GM12878 (cell line): ENCODE data around the gene TRIM60. TPM values are rescaled to one million over a fixed set of nuclear protein-coding genes. Genes with fewer than 3 reads are reported as not detected.
"Not testable (repeated sequence)": the region's sequence is repeated elsewhere in the genome, so short reads cannot be mapped to it uniquely, and the experiment has no call there.

Source experiments
- ATAC-seq: fragments of 200-7000 bp; cut with Tn5 transposase; 3 replicates; pipeline ENCODE4 v1.9.1; 2020; ENCODE audit warnings: mild to moderate bottlenecking, moderate library complexity
- BruUV-seq: library from RNA; stranded (reverse); fragments of 400-500 nt; replicated peaks from 2 replicates; lab custom pipeline; 2021; lab: Mats Ljungman, UMichigan
- CTCF ChIA-PET: fragments of 300-600 bp; sonication (Branson Sonifier 250); formaldehyde crosslinking; extraction: SDS; loops from one replicate; lab custom pipeline; 2021; ENCODE audit warnings: inconsistent platforms; lab: Yijun Ruan, JAX
- POLR2A ChIA-PET: fragments of 350-600 bp; formaldehyde crosslinking; extraction: SDS; loops from one replicate; lab custom pipeline; 2021; ENCODE audit warnings: inconsistent platforms; lab: Charles Lee
- RAD21 ChIA-PET: fragments of 300-600 bp; sonication (Branson Sonifier 250); formaldehyde crosslinking; loops from one replicate; lab custom pipeline; 2023; ENCODE audit warnings: antibody characterized with exemption; ENCODE audit not compliant: unreplicated experiment; lab: Charles Lee
- SMC1A ChIA-PET: fragments of 300-600 bp; sonication (Branson Sonifier 250); formaldehyde crosslinking; loops from one replicate; lab custom pipeline; 2023; ENCODE audit not compliant: unreplicated experiment, uncharacterized antibody; lab: Charles Lee
- DNase-seq: peaks from one replicate; pipeline ENCODE4 v3.0.0-alpha.2; 2011; ENCODE audit warnings: low read depth, low spot score
- FAIRE-seq: peaks from 3 replicates; lab custom pipeline; 2011; peaks lifted over from hg19 to GRCh38; lab: Jason Lieb, UNC
- H2AFZ ChIP-seq: 2 replicates; pipeline ENCODE4 v1.6.0; 2011; ENCODE audit warnings: low read depth, low read length, control low read depth; ENCODE audit not compliant: control insufficient read depth
- H3K27ac ChIP-seq: 2 replicates; pipeline ENCODE4 v1.5.1; 2011; ENCODE audit warnings: control low read depth; ENCODE audit not compliant: control insufficient read depth, insufficient read depth
- H3K27me3 ChIP-seq, 2 experiments: replicated peaks in 1 of 2; 2 replicates each; pipeline versions ENCODE4 v1.6.0 to v1.6.1; 2011; ENCODE audit warnings: low read length in 1 of 2; ENCODE audit not compliant: control insufficient read depth in 2 of 2, insufficient read depth in 2 of 2
- H3K36me3 ChIP-seq, 2 experiments: 2 replicates each; pipeline ENCODE4 v1.5.1; 2011; ENCODE audit warnings: low read length in 1 of 2; ENCODE audit not compliant: control insufficient read depth in 2 of 2, insufficient read depth in 2 of 2
- H3K4me1 ChIP-seq: 2 replicates; pipeline ENCODE4 v1.6.1; 2011; ENCODE audit warnings: mild to moderate bottlenecking, low read length, moderate library complexity, mixed read lengths; ENCODE audit not compliant: control insufficient read depth, insufficient read depth
- H3K4me2 ChIP-seq: 2 replicates; pipeline ENCODE4 v1.6.0; 2011; ENCODE audit warnings: control low read depth; ENCODE audit not compliant: control insufficient read depth, insufficient read depth
- H3K4me3 ChIP-seq: fragments of 200-600 bp; sonication (generic); 2 replicates; pipeline ENCODE4 v1.5.1; 2016
- H3K79me2 ChIP-seq: 2 replicates; pipeline ENCODE4 v1.6.0; 2011; ENCODE audit warnings: low read length; ENCODE audit not compliant: control insufficient read depth, insufficient read depth
- H3K9ac ChIP-seq: 2 replicates; pipeline ENCODE4 v1.8.0; 2011; ENCODE audit warnings: low read length, control low read depth, mixed read lengths; ENCODE audit not compliant: control insufficient read depth, insufficient read depth
- H3K9me3 ChIP-seq: replicated peaks from 3 replicates; pipeline ENCODE4 v1.5.1; 2011; ENCODE audit warnings: mild to moderate bottlenecking, low read length; ENCODE audit not compliant: control insufficient read depth, insufficient read depth
- H4K20me1 ChIP-seq: 2 replicates; pipeline ENCODE4 v1.6.0; 2011; ENCODE audit not compliant: control insufficient read depth, insufficient read depth
- BACH1 ChIP-seq: fragments of 450-650 bp; IDR thresholded peaks from 2 replicates; pipeline ENCODE4 v1.6.1; 2017; ENCODE audit warnings: mild to moderate bottlenecking, borderline replicate concordance
- CEBPB ChIP-seq, 2 experiments: fragments of 150-350 bp in 1 of 2; IDR thresholded peaks; 2 replicates each; pipeline ENCODE4 v1.6.1; 2012 to 2014; ENCODE audit warnings: low read depth in 2 of 2, low read length in 2 of 2, borderline replicate concordance in 1 of 2, inconsistent platforms in 1 of 2
- CHD1 ChIP-seq: IDR thresholded peaks from 2 replicates; pipeline ENCODE4 v1.6.1; 2012; ENCODE audit warnings: low read depth, low read length, improper control_type of control experiment
- FOS ChIP-seq: IDR thresholded peaks from 3 replicates; pipeline ENCODE4 v1.6.1; 2011; ENCODE audit warnings: borderline replicate concordance; ENCODE audit not compliant: insufficient read length; ENCODE audit errors: extremely low read depth
- GATAD2B ChIP-seq: fragments of 450-650 bp; conservative IDR thresholded peaks from 2 replicates; pipeline ENCODE4 v1.6.1; 2017; ENCODE audit warnings: low read depth, mild to moderate bottlenecking, moderate library complexity
- HSF1 ChIP-seq: fragments of 150-350 bp; IDR thresholded peaks from 2 replicates; pipeline ENCODE4 v1.6.1; 2014; ENCODE audit warnings: mild to moderate bottlenecking, low read depth, low read length
- LARP7 ChIP-seq: fragments of 450-650 bp; IDR thresholded peaks from 2 replicates; pipeline ENCODE4 v1.6.1; 2017; ENCODE audit warnings: mild to moderate bottlenecking
- NR2C2 ChIP-seq: IDR thresholded peaks from 2 replicates; pipeline ENCODE4 v1.6.1; 2011; ENCODE audit warnings: borderline replicate concordance, low read depth; ENCODE audit not compliant: control insufficient read depth, insufficient read length
- PAX5 ChIP-seq: IDR thresholded peaks from 2 replicates; pipeline ENCODE4 v1.6.1; 2011; ENCODE audit warnings: low read depth, low read length, borderline replicate concordance
- PAX8 ChIP-seq: fragments of 450-650 bp; IDR thresholded peaks from 2 replicates; pipeline ENCODE4 v1.6.1; 2017; ENCODE audit warnings: mild to moderate bottlenecking, moderate library complexity
- PKNOX1 ChIP-seq: fragments of 450-650 bp; IDR thresholded peaks from 2 replicates; pipeline ENCODE4 v1.6.1; 2016; ENCODE audit warnings: mild to moderate bottlenecking
- SMAD1 ChIP-seq: fragments of 450-650 bp; IDR thresholded peaks from 2 replicates; pipeline ENCODE4 v1.6.1; 2018; ENCODE audit warnings: mild to moderate bottlenecking, low read depth; ENCODE audit not compliant: partially characterized antibody
- SMAD5 ChIP-seq: IDR thresholded peaks from 2 replicates; pipeline ENCODE4 v1.6.1; 2016; ENCODE audit warnings: antibody characterized with exemption, low read depth
- SMC3 ChIP-seq: IDR thresholded peaks from 2 replicates; pipeline ENCODE4 v1.6.1; 2011; ENCODE audit warnings: low read length, improper control_type of control experiment, borderline replicate concordance
- ZNF274 ChIP-seq: IDR thresholded peaks from one replicate; pipeline ENCODE4 v1.8.0; 2011; ENCODE audit not compliant: insufficient read length, insufficient read depth
- ZNF622 ChIP-seq: fragments of 450-650 bp; IDR thresholded peaks from 2 replicates; pipeline ENCODE4 v1.6.1; 2017; ENCODE audit warnings: mild to moderate bottlenecking, inconsistent platforms
- ZZZ3 ChIP-seq: IDR thresholded peaks from 2 replicates; pipeline ENCODE4 v1.6.1; 2011; ENCODE audit warnings: low read depth; ENCODE audit not compliant: control insufficient read depth, insufficient read length
- WGBS: methylation state at CpG from one replicate; pipeline ENCODE4 v1.1.6; 2016; ENCODE audit warnings: low lambda C conversion rate; ENCODE audit not compliant: insufficient replicate concordance, insufficient coverage; ENCODE audit errors: missing lambda C conversion rate; 5-methylcytosine and 5-hydroxymethylcytosine counted together
- in situ Hi-C: fragments of 300-500 bp; cut with MboI; formaldehyde crosslinking; loops from 9 replicates; pipeline ENCODE4 v1.14.3; 2018; ENCODE audit warnings: mixed read lengths
- intact Hi-C: fragments of 100-400 bp; cut with micrococcal nuclease; formaldehyde crosslinking; loops from one replicate; pipeline ENCODE4 v1.14.2; 2022; ENCODE audit not compliant: unreplicated experiment
- polyA plus RNA-seq, 11 experiments: library from polyadenylated mRNA; depleted of rRNA in 4 of 11; unstranded in 6 of 11; stranded (reverse) in 5 of 11; fragments of >200 nt; fragmentation: Nextera tagmentation in 4 of 11; fragmentation: Illumina TruSeq in 1 of 11; extraction: Ambion mirVana in 4 of 11; extraction: Trizol in 1 of 11; gene quantifications; 1 replicate in 1 of 11; 2 replicates in 10 of 11; pipeline versions ENCODE4 v1.2.1 to v1.2.3, GENCODE V29; 2011 to 2016; ENCODE audit warnings: inconsistent platforms in 2 of 11, missing spikeins in 2 of 11, low read depth in 1 of 11
- total RNA-seq, 4 experiments: library from RNA; depleted of rRNA in 3 of 4; stranded (reverse); fragments of >200 nt in 3 of 4; fragmentation: Illumina TruSeq in 1 of 4; extraction: Trizol in 1 of 4; gene quantifications; 2 replicates each; pipeline versions ENCODE4 v1.2.1 to v1.2.3, GENCODE V29; 2013 to 2021

The TRIM60 gene
- total and polyA plus RNA-seq, 10 of the 15 experiments (the other 5 are each of a cell fraction or from before 2014, with no cell fraction given) = not detected

- POLR2A ChIA-PET, H3K9ac ChIP-seq, H3K4me3 ChIP-seq, H2AFZ ChIP-seq, H3K79me2 ChIP-seq, H3K27me3 ChIP-seq, intact Hi-C loops, H3K4me1 ChIP-seq, H3K27ac ChIP-seq, BruUV-seq, DNase-seq, H4K20me1 ChIP-seq, CTCF ChIA-PET, in situ Hi-C loops, H3K4me2 ChIP-seq, ATAC-seq, FAIRE-seq, H3K36me3 ChIP-seq, H3K9me3 ChIP-seq: not testable (repeated sequence)
- WGBS = 99% methylated on average over 7 of the region's 7 CpGs
- ChIA-PET RAD21 (interaction anchor here (0.7 kb wide), 1 partner anchor 950 kb away, joined by 3 read pairs; no protein-coding TSS in a partner anchor), SMC1A (interaction anchor here (1.1 kb wide), 1 partner anchor 1375 kb away, joined by 3 read pairs; no protein-coding TSS in a partner anchor)
Observed at GRCh38 chr4:165084787-165085186, 53.0 kb downstream of the TRIM60 start.

GRCh38 chr4:165085946-165086345 lies 54.1 kb downstream of the TRIM60 start:
- in situ Hi-C loops = no loop called here
- H3K27ac ChIP-seq = no peak overlapping the region
- 94% methylated on average over 2 of the region's 2 CpGs for WGBS
- intact Hi-C loops = no loop called here
- DNase-seq (no peak), ATAC-seq (no peak), FAIRE-seq (no peak)
- no peaks in the 10 kb centered on the region for H3K79me2 ChIP-seq
- no peak overlapping the region for H2AFZ ChIP-seq
- H3K4me2 ChIP-seq = no peak overlapping the region
- no TSS peak for BruUV-seq
- H4K20me1 ChIP-seq = no peaks in the 10 kb centered on the region
- CTCF ChIA-PET = interaction anchor here (1.2 kb wide), 1 partner anchor 11 kb away, joined by 3 read pairs; no protein-coding TSS in a partner anchor
- SMC1A ChIA-PET = no interaction called here
- H3K4me3 ChIP-seq = no peak overlapping the region
- POLR2A ChIA-PET = no interaction called here
- H3K36me3 ChIP-seq = peaks cover 0 to 6% of the 10 kb centered on the region in 2 experiments; a peak in 2 of 4 replicates
- H3K9me3 ChIP-seq = no peaks in the 10 kb centered on the region
- H3K9ac ChIP-seq = no peak overlapping the region
- H3K4me1 ChIP-seq = no peaks in the 10 kb centered on the region
- RAD21 ChIA-PET = no interaction called here
- H3K27me3 ChIP-seq = no peaks in the 10 kb centered on the region
- TF ChIP-seq HSF1 = no peak
- no peak for TF ChIP-seq CEBPB (IDR thresholded peaks at IDR 0.05; ENCODE audit: borderline replicate concordance in 1 of 2, low read depth in 2 of 2, low read length in 2 of 2)
- TF ChIP-seq NR2C2 = no peak
- TF ChIP-seq GATAD2B = no peak
- TF ChIP-seq CHD1 = no peak
- TF ChIP-seq SMC3 = no peak
- no peak for TF ChIP-seq PAX8
- TF ChIP-seq PKNOX1 = no peak
- no peak for TF ChIP-seq ZZZ3
- no peak for TF ChIP-seq ZNF622
- no peak for TF ChIP-seq ZNF274
- TF ChIP-seq BACH1 = no peak
- TF ChIP-seq LARP7 = no peak
- TF ChIP-seq SMAD1 = no peak
- TF ChIP-seq PAX5 = no peak
- TF ChIP-seq SMAD5 = no peak
- TF ChIP-seq FOS = no peak
